ENCODE data around the gene HS6ST3.

HS6ST3 gene

GRCh38 chr13:96299235-96299634 is 209.3 kb downstream of the HS6ST3 start:
- Histone ChIP-seq H3K27ac (ENCODE audit: low read depth, low read length) (no peak overlapping the region), H3K27me3 (ENCODE audit: insufficient read depth, low read length) (no peaks in the 10 kb centered on the region), H3K9me3 (ENCODE audit: insufficient read depth, low read depth, low read length) (no peaks in the 10 kb centered on the region), H3K4me1 (ENCODE audit: insufficient read depth, low read length) (peaks cover 44% of the 10 kb centered on the region), H3K36me3 (ENCODE audit: insufficient read depth, low read length) (no peaks in the 10 kb centered on the region), H3K4me3 (ENCODE audit: low read length) (no peak overlapping the region), H3K9ac (ENCODE audit: low read depth, low read length) (no peak overlapping the region)
- WGBS = 94% methylated on average over 4 of the region's 4 CpGs

- H3K27ac ChIP-seq (ENCODE audit: low read depth, low read length) = no peak overlapping the region
- H3K9me3 ChIP-seq (ENCODE audit: insufficient read depth, low read depth, low read length) = no peaks in the 10 kb centered on the region
- H3K9ac ChIP-seq (ENCODE audit: low read depth, low read length) = no peak overlapping the region
- no peaks in the 10 kb centered on the region for H3K4me1 ChIP-seq (ENCODE audit: insufficient read depth, low read length)
- no peak overlapping the region for H3K4me3 ChIP-seq (ENCODE audit: low read length)
- no peaks in the 10 kb centered on the region for H3K27me3 ChIP-seq (ENCODE audit: insufficient read depth, low read length)
- WGBS = 99% methylated on average over 2 of the region's 3 CpGs
- H3K36me3 ChIP-seq (ENCODE audit: insufficient read depth, low read length) = no peaks in the 10 kb centered on the region
Measured at GRCh38 chr13:96308568-96308967, 218.7 kb downstream of the HS6ST3 start.

GRCh38 chr13:96314974-96315373 is 225.1 kb downstream of the HS6ST3 start:
- H3K4me1 ChIP-seq (ENCODE audit: insufficient read depth, low read length) = no peaks in the 10 kb centered on the region

GRCh38 chr13:96338030-96338429 is 248.1 kb downstream of the HS6ST3 start:
- H3K9ac ChIP-seq (ENCODE audit: low read depth, low read length) = no peak overlapping the region
- no peaks in the 10 kb centered on the region for H3K36me3 ChIP-seq (ENCODE audit: insufficient read depth, low read length)
- H3K4me3 ChIP-seq (ENCODE audit: low read length) = no peak overlapping the region
- H3K27me3 ChIP-seq (ENCODE audit: insufficient read depth, low read length) = no peaks in the 10 kb centered on the region
- H3K9me3 ChIP-seq (ENCODE audit: insufficient read depth, low read depth, low read length) = no peaks in the 10 kb centered on the region
- 94% methylated on average over 4 of the region's 4 CpGs for WGBS
- H3K4me1 ChIP-seq (ENCODE audit: insufficient read depth, low read length) = no peaks in the 10 kb centered on the region
- no peak overlapping the region for H3K27ac ChIP-seq (ENCODE audit: low read depth, low read length)

More at GRCh38 chr13:96314974-96315373, 225.1 kb downstream of the HS6ST3 start:
- WGBS = no CpG with 5 or more reads among the region's 1 CpG
- H3K27me3 ChIP-seq (ENCODE audit: insufficient read depth, low read length) = no peaks in the 10 kb centered on the region
- H3K9me3 ChIP-seq (ENCODE audit: insufficient read depth, low read depth, low read length) = no peaks in the 10 kb centered on the region
- no peak overlapping the region for H3K4me3 ChIP-seq (ENCODE audit: low read length)
- no peak overlapping the region for H3K27ac ChIP-seq (ENCODE audit: low read depth, low read length)
- H3K36me3 ChIP-seq (ENCODE audit: insufficient read depth, low read length) = no peaks in the 10 kb centered on the region
- H3K9ac ChIP-seq (ENCODE audit: low read depth, low read length) = no peak overlapping the region

GRCh38 chr13:96342286-96342685 is 252.4 kb downstream of the HS6ST3 start:
- no peak overlapping the region for H3K9ac ChIP-seq (ENCODE audit: low read depth, low read length)
- no peaks in the 10 kb centered on the region for H3K27me3 ChIP-seq (ENCODE audit: insufficient read depth, low read length)
- H3K9me3 ChIP-seq (ENCODE audit: insufficient read depth, low read depth, low read length) = no peaks in the 10 kb centered on the region
- no peaks in the 10 kb centered on the region for H3K4me1 ChIP-seq (ENCODE audit: insufficient read depth, low read length)
- H3K36me3 ChIP-seq (ENCODE audit: insufficient read depth, low read length) = no peaks in the 10 kb centered on the region
- WGBS = 100% methylated on average over 3 of the region's 3 CpGs
- no peak overlapping the region for H3K4me3 ChIP-seq (ENCODE audit: low read length)
- H3K27ac ChIP-seq (ENCODE audit: low read depth, low read length) = no peak overlapping the region

GRCh38 chr13:96342852-96343465 is 253.1 kb downstream of the HS6ST3 start:
- WGBS = 90% methylated on average over 4 of the region's 4 CpGs
- no peak overlapping the region for H3K9ac ChIP-seq (ENCODE audit: low read depth, low read length)
- no peaks in the 10 kb centered on the region for H3K4me1 ChIP-seq (ENCODE audit: insufficient read depth, low read length)
- no peaks in the 10 kb centered on the region for H3K27me3 ChIP-seq (ENCODE audit: insufficient read depth, low read length)
- no peak overlapping the region for H3K4me3 ChIP-seq (ENCODE audit: low read length)
- H3K9me3 ChIP-seq (ENCODE audit: insufficient read depth, low read depth, low read length) = no peaks in the 10 kb centered on the region
- H3K27ac ChIP-seq (ENCODE audit: low read depth, low read length) = no peak overlapping the region
- H3K36me3 ChIP-seq (ENCODE audit: insufficient read depth, low read length) = no peaks in the 10 kb centered on the region

GRCh38 chr13:96346921-96347320 is 257.0 kb downstream of the HS6ST3 start:
- 95% methylated on average over 4 of the region's 4 CpGs for WGBS
- H3K27ac ChIP-seq (ENCODE audit: low read depth, low read length) = no peak overlapping the region

GRCh38 chr13:96373597-96373996 is 283.7 kb downstream of the HS6ST3 start:
- Histone ChIP-seq H3K27ac (ENCODE audit: low read depth, low read length) (no peak overlapping the region), H3K4me1 (ENCODE audit: insufficient read depth, low read length) (no peaks in the 10 kb centered on the region), H3K36me3 (ENCODE audit: insufficient read depth, low read length) (no peaks in the 10 kb centered on the region), H3K27me3 (ENCODE audit: insufficient read depth, low read length) (no peaks in the 10 kb centered on the region), H3K9me3 (ENCODE audit: insufficient read depth, low read depth, low read length) (no peaks in the 10 kb centered on the region), H3K9ac (ENCODE audit: low read depth, low read length) (no peak overlapping the region), H3K4me3 (ENCODE audit: low read length) (no peak overlapping the region)
- WGBS = 100% methylated on average over 1 of the region's 1 CpG

More at GRCh38 chr13:96346921-96347320, 257.0 kb downstream of the HS6ST3 start:
- Histone ChIP-seq H3K4me3 (ENCODE audit: low read length) (no peak overlapping the region), H3K27me3 (ENCODE audit: insufficient read depth, low read length) (no peaks in the 10 kb centered on the region), H3K9ac (ENCODE audit: low read depth, low read length) (no peak overlapping the region), H3K4me1 (ENCODE audit: insufficient read depth, low read length) (no peaks in the 10 kb centered on the region), H3K36me3 (ENCODE audit: insufficient read depth, low read length) (no peaks in the 10 kb centered on the region), H3K9me3 (ENCODE audit: insufficient read depth, low read depth, low read length) (no peaks in the 10 kb centered on the region)

- Histone ChIP-seq H3K27me3 (ENCODE audit: insufficient read depth, low read length) (no peaks in the 10 kb centered on the region), H3K9me3 (ENCODE audit: insufficient read depth, low read depth, low read length) (no peaks in the 10 kb centered on the region), H3K9ac (ENCODE audit: low read depth, low read length) (no peak overlapping the region), H3K4me1 (ENCODE audit: insufficient read depth, low read length) (no peaks in the 10 kb centered on the region), H3K36me3 (ENCODE audit: insufficient read depth, low read length) (no peaks in the 10 kb centered on the region), H3K27ac (ENCODE audit: low read depth, low read length) (no peak overlapping the region), H3K4me3 (ENCODE audit: low read length) (no peak overlapping the region)
- 91% methylated on average over 3 of the region's 3 CpGs for WGBS
Measured at GRCh38 chr13:96377835-96378234, 287.9 kb downstream of the HS6ST3 start.

GRCh38 chr13:96379967-96380366 is 290.1 kb downstream of the HS6ST3 start:
- no peaks in the 10 kb centered on the region for H3K27me3 ChIP-seq (ENCODE audit: insufficient read depth, low read length)
- no peak overlapping the region for H3K9ac ChIP-seq (ENCODE audit: low read depth, low read length)
- no peaks in the 10 kb centered on the region for H3K4me1 ChIP-seq (ENCODE audit: insufficient read depth, low read length)
- H3K4me3 ChIP-seq (ENCODE audit: low read length) = no peak overlapping the region
- H3K36me3 ChIP-seq (ENCODE audit: insufficient read depth, low read length) = no peaks in the 10 kb centered on the region
- no peak overlapping the region for H3K27ac ChIP-seq (ENCODE audit: low read depth, low read length)
- WGBS = no CpG with 5 or more reads among the region's 1 CpG
- no peaks in the 10 kb centered on the region for H3K9me3 ChIP-seq (ENCODE audit: insufficient read depth, low read depth, low read length)

GRCh38 chr13:96381681-96382080 is 291.8 kb downstream of the HS6ST3 start:
- no peak overlapping the region for H3K27ac ChIP-seq (ENCODE audit: low read depth, low read length)
- 87% methylated on average over 5 of the region's 5 CpGs for WGBS
- H3K9ac ChIP-seq (ENCODE audit: low read depth, low read length) = no peak overlapping the region
- peaks cover 3% of the 10 kb centered on the region; the same call in 1 of the 2 replicates for H3K4me1 ChIP-seq (ENCODE audit: insufficient read depth, low read length)
- no peaks in the 10 kb centered on the region for H3K36me3 ChIP-seq (ENCODE audit: insufficient read depth, low read length)
- H3K27me3 ChIP-seq (ENCODE audit: insufficient read depth, low read length) = no peaks in the 10 kb centered on the region
- H3K4me3 ChIP-seq (ENCODE audit: low read length) = no peak overlapping the region
- H3K9me3 ChIP-seq (ENCODE audit: insufficient read depth, low read depth, low read length) = no peaks in the 10 kb centered on the region

GRCh38 chr13:96388598-96388997 is 298.7 kb downstream of the HS6ST3 start:
- Histone ChIP-seq H3K9ac (ENCODE audit: low read depth, low read length) (no peak overlapping the region), H3K4me3 (ENCODE audit: low read length) (no peak overlapping the region), H3K36me3 (ENCODE audit: insufficient read depth, low read length) (no peaks in the 10 kb centered on the region), H3K4me1 (ENCODE audit: insufficient read depth, low read length) (peaks cover 13% of the 10 kb centered on the region), H3K9me3 (ENCODE audit: insufficient read depth, low read depth, low read length) (no peaks in the 10 kb centered on the region), H3K27ac (ENCODE audit: low read depth, low read length) (no peak overlapping the region), H3K27me3 (ENCODE audit: insufficient read depth, low read length) (no peaks in the 10 kb centered on the region)
- 35% methylated on average over 2 of the region's 2 CpGs for WGBS
